G401 (cell line): Measurements from ENCODE around the gene POLR2J2. TPM values are rescaled to one million over a fixed set of nuclear protein-coding genes. Genes with fewer than 3 reads are reported as not detected.
"Not testable (repeated sequence)": the region's sequence is repeated elsewhere in the genome, so short reads cannot be mapped to it uniquely, and the experiment has no call there.

Experiments
- DNase-seq: peaks from one replicate; pipeline ENCODE4 v3.0.0-alpha.2; 2015; ENCODE audit warnings: low spot score
- in situ Hi-C: cut with HindIII; loops from 2 replicates; pipeline ENCODE4 v1.10.0; 2016; ENCODE audit warnings: low sequenced_read_pairs, mixed read lengths
- total RNA-seq: library from RNA; depleted of rRNA; stranded (reverse); fragments of >200 nt; shearing (Covaris generic); gene quantifications from 2 replicates; pipeline ENCODE4 v1.2.3, GENCODE V29; 2014

POLR2J2 gene
- total RNA-seq, 1 experiment from 2014 or later: not detected

GRCh38 chr7:102675545-102675944 is 4.1 kb upstream of the POLR2J2 start:
- DNase-seq, in situ Hi-C loops: not testable (repeated sequence)

- in situ Hi-C loops, DNase-seq: not testable (repeated sequence)
Observed at GRCh38 chr7:102673447-102674067, 2.1 kb upstream of the POLR2J2 start.

- in situ Hi-C loops, DNase-seq: not testable (repeated sequence)
Observed at GRCh38 chr7:102671956-102672307, 469 bp upstream of the POLR2J2 start.

DNA sequence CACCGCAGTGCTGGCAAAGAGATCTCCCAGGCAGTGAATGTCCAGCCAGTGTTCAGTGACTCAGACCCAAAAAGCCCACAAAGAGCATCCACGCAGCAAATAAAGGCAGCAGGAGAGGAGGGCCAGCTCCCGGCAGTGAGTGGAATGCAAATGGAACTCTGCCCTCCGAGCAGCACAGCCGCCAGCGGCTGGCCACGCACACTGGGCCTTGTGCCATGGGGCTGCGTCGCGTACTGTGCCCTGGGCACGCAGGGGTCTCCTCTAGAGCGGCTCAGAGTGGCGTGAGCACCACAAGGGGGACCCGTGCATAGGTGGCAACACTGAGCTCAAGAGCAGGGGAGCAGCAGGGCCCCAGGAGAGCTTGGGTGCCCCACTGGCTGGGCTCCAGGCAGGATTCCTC is 3.9 kb downstream of the POLR2J2 start:
- DNase-seq, in situ Hi-C loops: not testable (repeated sequence)

- in situ Hi-C loops, DNase-seq: not testable (repeated sequence)
Observed at GRCh38 chr7:102666850-102667249, 4.6 kb downstream of the POLR2J2 start.

DNA sequence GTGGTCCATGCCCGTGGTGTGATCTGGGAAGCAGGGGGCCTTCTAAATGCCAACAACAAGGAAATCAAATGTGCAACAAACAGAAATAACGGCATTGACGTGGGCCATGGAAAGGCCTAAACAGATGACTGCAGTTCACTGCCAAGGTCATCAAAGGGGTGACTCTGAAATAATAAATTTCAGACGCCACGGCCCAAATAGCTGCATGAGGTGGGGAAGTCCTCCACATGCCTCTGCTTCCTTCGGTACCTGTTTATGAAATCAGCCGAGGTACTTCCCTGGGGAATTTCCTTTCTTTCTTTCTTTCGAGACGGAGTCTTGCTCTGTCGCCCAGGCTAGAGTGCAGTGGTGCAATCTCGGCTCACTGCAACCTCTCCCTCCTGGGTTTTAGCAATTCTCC is 6.7 kb downstream of the POLR2J2 start:
- DNase-seq, in situ Hi-C loops: not testable (repeated sequence)

DNA sequence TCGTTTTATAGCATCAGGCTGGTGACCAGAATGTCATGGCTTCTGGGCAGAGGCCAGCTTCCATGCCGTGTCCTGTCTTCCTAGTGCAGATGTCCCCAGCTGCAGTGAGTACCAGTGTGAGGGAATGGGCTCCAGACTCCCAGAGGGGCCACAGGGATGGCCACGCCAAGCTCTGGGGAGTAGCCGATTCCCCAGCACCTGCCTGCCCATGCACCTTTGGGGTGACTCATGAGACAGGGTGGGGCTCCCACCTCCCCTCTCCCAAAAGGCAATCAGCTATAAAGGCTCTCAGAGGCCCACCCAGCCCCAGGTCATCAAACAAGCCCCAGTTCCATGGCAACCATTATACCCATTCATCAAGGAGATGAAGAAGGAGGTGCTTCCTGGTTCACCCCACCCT is 21.5 kb downstream of the POLR2J2 start, which contains the start of gene SPDYE2B:
Gene SPDYE2B, plus strand, starts transcription at position 396 of the 400 bp plus-strand sequence. CDS start 2,030 bp downstream, outside the sequence.
- in situ Hi-C loops, DNase-seq: not testable (repeated sequence)

- DNase-seq, in situ Hi-C loops: not testable (repeated sequence)
Observed at GRCh38 chr7:102647813-102648212, 23.6 kb downstream of the POLR2J2 start.

- in situ Hi-C loops, DNase-seq: not testable (repeated sequence)
Observed at GRCh38 chr7:102643404-102643803, 28.1 kb downstream of the POLR2J2 start.

- in situ Hi-C loops: not testable (repeated sequence)
Observed at GRCh38 chr7:102642691-102643090, 28.8 kb downstream of the POLR2J2 start, which contains the start of gene UPK3BL1. TSS of gene UPK3BL1 (minus strand) at chr7:102642791. CDS start at chr7:102642741, 50 bp downstream.

GRCh38 chr7:102638848-102639247 is 32.6 kb downstream of the POLR2J2 start:
- DNase-seq, in situ Hi-C loops: not testable (repeated sequence)

More at GRCh38 chr7:102642691-102643090, 28.8 kb downstream of the POLR2J2 start, which contains the start of gene UPK3BL1:
- not testable (repeated sequence) for DNase-seq

DNA sequence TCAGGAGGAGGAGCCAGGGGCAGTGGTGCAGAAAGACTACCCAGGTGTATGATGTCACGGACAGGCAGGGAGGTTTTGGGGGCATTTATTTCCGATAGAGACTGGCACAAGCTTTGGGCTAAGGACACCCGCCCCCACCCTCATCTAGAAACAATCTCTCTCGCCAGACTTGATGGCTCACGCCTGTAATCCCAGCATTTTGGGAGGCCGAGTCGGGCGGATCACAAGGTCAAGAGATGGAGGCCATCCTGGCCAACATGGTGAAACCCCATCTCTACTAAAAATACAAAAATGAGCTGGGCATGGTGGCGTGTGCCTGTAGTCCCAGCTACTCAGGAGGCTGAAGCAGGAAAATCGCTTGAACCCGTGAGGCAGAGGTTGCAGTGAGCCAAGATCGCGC is 34.5 kb downstream of the POLR2J2 start:
- in situ Hi-C loops, DNase-seq: not testable (repeated sequence)

DNA sequence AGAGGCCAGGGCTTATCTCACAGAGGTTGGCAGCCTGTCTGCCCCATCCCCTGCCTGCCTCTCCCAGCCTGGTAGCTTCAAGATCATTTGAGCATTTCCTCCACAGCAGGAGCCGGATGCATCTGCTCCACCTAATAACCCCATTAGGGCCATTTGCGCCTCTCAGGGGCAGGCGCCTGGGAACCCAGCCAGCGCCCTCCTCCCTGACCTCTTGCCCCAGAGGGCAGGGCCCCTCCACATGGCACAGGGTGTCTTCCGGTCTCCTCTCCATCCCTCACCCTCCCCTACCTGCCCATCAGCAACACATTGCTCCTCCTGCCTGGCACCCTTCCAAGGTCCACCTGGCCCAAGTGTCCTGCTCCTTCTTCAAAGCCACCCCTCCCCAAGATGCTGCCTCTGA is 36.1 kb downstream of the POLR2J2 start:
- DNase-seq, in situ Hi-C loops: not testable (repeated sequence)

- in situ Hi-C loops, DNase-seq: not testable (repeated sequence)
Observed at GRCh38 chr7:102634299-102634698, 37.2 kb downstream of the POLR2J2 start.

GRCh38 chr7:102630622-102631021 is 40.8 kb downstream of the POLR2J2 start:
- in situ Hi-C loops, DNase-seq: not testable (repeated sequence)

- DNase-seq, in situ Hi-C loops: not testable (repeated sequence)
Observed at GRCh38 chr7:102627271-102627904, 44.1 kb downstream of the POLR2J2 start.

- in situ Hi-C loops, DNase-seq: not testable (repeated sequence)
Observed at GRCh38 chr7:102618122-102618521, 53.3 kb downstream of the POLR2J2 start.

DNA sequence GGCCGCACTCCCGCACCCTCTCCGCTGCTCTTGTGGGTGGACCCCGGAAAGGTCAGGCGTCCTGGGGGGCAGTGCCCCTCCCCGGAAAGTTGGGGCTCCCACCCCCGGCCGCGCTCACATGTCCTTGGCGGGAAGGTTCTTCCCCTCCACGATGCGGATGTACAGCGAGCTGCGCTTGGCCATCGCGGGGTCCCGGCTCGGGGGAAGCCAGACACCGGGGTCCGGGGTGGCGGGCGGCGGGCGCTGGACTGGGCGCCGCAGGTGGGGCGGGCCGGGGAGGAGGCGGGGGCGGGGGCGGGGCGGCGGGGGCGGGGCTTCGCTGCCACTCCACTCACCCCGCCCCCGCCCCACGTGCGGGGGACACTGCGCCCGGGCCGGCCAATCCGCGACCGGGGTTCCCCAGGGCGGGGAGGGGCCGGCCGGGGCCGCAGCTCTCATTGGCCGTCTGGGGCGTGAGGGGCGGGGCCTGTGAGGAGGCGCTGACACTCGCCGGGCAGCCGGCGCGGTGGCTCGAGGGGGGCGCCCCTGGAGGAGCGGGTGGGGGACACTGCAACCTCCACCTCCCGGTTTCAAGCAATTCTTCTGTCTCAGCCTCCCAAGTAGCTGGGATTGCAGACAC is 54.8 kb downstream of the POLR2J2 start, which contains the start of gene RASA4:
Gene RASA4, minus strand, starts transcription at position 250 of the 619 bp plus-strand sequence. Its CDS starts 67 bp downstream, at position 183.
- in situ Hi-C loops: not testable (repeated sequence)
- DNase-seq: peak; percentile 1
